ENCODE data around the gene SOX6. TPM values are rescaled to one million over a fixed set of nuclear protein-coding genes. Genes with fewer than 3 reads are reported as not detected.
"Not testable (repeated sequence)": the region's sequence is repeated elsewhere in the genome, so short reads cannot be mapped to it uniquely, and the experiment has no call there.

SOX6 gene
- total RNA-seq, 1 experiment from 2014 or later = 6.4 TPM

DNA sequence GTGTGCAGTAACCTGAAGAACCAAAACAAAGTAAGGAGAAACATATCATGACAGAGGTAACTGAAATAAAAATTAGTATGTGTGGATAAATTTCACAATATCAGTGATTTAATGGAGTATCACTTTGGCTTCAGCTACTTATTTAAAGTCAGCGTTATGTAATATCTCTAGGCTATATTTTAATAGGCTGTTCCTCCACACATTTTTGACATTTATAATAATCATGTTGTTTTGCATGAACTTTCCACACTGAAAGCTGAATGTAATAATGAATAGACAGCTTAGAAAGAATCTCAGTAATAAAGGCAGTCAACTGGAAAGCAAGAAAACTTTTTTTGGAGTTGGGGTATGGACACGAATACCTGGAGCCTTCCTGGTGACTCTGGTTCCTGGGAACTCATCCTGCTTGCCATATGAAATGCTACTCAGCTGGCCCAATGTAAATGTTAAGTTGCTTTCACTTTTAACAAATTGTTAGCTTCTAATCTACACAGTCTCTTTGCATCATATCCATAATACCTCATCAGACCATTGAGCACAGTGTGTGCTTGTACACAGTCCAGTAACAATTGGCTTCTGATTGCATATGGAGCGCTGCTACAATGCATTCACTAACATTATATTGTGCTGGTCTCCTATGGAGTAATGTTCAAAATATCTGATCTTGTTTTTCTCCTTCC lies 257.7 kb downstream of the SOX6 start:
- no peak for DNase-seq (ENCODE audit: low spot score)

DNA sequence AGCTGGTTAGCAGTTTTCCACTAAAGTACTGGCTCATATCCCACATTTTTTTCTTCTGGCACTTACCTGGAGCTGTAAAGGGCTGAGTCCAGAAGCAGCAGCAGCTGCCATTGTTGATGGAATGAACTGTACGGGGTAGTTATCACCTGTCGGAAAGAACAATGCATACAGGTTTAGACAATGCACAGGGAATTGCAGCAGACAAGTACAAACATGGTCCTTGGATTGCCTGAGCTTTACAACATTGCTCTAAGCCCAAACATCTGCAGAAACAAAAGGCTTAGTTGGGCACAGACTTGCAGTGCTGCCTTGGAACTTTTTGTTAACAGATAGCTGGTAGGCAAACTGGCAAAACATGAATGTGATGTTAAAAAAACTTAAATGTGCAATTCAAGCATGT lies 258.8 kb downstream of the SOX6 start:
- no peak for DNase-seq (ENCODE audit: low spot score)

DNA sequence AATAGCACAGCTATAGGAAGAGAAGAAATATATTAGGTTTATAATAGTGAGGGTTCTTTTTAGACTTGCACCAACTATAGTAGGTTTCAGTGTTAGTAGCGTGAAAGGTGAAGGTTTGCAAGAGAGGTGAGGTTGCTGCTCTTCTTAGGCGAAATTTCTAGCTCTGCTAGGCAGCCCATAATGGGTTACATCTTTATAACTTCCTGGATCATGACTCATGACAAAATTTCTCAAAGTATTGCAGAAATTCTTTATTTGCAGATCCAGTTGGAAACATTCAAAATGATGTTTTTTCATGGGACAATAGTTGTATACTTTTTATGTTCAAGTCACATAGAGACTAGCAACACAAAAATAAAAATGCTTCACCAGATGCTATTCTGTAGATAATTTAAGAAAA lies 260.0 kb downstream of the SOX6 start:
- DNase-seq (ENCODE audit: low spot score) = no peak

DNA sequence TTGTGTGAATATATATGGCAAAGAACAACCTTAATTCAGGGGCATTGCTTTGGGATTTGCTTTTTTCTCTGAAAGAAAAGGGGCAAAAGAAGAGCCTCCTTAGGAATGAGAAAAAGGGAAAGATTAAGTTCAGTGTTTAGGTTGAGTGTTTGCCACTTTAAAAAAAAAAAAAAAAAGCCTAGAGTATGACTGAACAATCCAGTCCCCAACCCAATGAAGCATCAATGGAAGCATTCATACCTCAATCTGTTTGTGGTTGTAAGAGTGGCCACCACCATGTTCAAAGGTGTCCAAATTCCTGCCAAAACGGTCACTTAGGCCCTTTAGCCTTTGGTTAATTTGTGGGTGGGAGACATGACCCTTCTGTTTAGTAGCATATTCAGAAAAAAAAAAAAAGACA lies 260.6 kb downstream of the SOX6 start:
- no peak for DNase-seq (ENCODE audit: low spot score)

DNA sequence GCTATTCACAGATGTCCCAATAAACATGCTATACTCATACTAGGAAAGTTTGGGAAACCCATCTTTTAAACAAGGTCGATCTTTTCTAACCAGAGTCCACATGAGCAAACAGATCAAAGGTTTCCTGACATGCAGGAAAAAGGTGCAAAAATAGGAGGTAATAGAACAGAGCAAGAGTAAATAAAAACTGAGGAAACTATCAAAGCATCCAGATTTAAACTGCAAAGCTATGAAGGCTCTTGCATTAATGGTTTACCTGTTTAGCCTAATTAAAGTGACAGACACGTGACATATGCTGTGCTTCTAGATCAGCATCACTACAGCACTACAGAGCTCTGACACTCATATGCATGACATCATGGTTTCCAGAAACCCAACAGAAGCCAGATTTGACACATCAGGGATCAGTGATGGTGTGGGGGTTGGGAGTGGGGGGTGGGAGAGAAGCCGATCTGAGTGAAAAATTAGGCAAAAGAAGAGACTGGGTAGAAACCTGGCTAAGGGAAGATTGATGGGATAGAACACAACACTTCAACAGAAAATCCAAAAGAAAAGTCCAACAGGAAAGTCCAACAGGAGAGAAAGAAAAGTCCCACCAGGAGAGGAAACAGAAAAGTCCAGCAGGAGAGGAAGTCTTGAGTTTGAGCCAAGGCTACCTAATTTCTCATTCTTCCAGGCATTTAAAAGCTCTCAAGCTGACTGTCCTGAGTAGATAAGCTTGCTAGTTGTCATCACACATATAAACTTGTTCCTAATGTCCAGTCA lies 262.3 kb downstream of the SOX6 start:
- no peak for DNase-seq (ENCODE audit: low spot score)

DNA sequence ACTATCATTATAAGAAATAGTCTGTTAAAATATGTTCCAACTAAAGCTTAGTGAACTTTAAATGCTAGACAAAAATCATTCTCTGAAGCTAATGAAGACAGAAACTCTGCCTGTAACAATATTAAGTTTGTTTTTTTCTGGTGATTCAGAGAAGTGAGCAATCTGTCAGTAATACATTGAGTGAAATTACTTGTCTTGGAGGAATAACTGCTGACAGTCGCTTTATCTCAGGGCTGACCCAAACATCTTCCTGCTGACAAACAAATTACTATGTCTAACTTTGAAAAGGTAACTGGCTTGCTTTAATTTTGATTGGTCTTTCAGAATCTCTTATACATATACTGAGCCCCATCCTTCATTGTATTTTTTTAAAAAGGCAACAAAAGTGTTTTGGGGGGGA lies 264.5 kb downstream of the SOX6 start:
- DNase-seq (ENCODE audit: low spot score) = no peak

DNA sequence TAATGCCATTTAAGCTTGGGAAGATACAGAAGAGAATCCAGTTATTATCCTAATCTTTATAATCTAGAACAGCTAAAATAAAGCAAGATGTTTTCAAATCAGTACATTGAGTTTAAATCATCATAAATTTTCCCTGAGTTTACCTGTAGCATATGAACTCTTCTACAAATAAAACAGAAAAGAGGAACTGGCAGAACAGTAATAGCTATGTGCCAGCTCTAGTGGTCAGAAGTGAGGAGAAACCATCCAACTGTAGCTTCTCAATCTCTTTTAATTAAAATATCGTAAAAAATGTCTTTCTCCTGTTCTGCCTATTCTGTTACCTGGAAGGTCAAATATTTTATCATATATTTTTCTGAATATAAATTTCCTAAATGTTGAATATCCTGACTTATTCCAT lies 266.9 kb downstream of the SOX6 start:
- no peak for DNase-seq (ENCODE audit: low spot score)

DNA sequence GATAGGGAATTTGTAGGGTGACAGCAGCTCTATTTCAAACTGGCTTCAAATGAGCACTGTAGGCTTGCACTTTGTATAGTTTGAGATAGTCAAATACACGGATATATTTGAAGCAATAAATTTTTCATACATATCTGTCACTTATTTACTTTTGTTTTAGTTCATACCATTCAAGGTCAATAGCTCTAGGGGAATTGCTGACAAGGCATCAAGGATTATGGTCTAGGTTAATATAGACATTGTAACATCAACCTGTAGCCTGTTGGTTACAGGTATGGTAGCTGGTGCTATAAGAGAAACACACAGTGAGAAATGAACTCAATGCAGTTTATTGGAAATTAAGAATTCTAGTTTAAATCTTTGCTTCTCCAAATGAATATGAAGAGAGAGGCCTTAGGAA lies 267.6 kb downstream of the SOX6 start:
- DNase-seq (ENCODE audit: low spot score) = no peak

DNA sequence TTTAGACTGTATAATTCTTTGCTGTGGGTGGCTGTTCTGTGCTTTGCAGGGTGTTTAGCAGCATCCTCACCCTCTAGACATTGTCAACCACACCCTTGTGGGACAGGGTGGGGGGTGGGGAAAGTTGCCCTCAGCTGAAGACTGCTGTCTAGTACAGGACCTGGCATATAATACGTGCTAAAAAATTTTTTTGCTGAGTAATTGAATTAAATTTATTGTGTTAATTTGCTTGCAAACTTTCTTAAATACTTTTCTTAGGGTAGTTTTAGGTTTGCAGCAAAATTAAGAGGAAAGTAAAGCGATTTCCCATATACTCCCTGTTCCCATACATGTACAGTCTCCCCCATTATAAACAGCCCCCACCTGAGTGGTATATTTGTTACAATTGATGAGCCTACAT lies 268.5 kb downstream of the SOX6 start:
- DNase-seq (ENCODE audit: low spot score) = no peak

DNA sequence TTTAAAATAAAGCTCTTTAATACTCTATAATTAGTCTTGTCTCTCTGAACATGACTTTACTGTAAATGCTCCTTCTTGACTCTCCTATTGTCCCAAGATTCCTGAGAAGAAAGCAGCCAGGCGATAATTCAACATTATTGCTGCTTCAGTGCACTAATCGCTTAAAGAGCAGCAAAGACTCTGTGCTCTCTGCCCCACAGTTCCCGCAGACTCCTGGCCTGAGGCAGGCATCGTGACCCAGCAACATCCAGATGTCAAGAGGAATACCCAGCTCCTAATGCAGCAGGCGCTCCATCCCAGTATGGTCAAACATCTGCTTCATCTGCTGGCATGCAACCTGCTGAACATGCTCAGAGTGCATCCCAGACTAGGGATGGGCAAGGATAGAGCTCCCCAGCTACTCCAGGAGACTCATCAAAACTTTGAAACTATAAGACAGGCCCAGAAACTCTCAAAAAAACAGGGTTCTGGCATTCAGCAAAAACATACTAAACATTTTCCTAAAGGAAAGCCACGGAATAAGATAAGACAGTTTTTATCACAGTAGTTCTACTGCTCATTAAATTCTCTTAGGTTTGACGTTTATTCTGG lies 270.0 kb downstream of the SOX6 start:
- no peak for DNase-seq (ENCODE audit: low spot score)

DNA sequence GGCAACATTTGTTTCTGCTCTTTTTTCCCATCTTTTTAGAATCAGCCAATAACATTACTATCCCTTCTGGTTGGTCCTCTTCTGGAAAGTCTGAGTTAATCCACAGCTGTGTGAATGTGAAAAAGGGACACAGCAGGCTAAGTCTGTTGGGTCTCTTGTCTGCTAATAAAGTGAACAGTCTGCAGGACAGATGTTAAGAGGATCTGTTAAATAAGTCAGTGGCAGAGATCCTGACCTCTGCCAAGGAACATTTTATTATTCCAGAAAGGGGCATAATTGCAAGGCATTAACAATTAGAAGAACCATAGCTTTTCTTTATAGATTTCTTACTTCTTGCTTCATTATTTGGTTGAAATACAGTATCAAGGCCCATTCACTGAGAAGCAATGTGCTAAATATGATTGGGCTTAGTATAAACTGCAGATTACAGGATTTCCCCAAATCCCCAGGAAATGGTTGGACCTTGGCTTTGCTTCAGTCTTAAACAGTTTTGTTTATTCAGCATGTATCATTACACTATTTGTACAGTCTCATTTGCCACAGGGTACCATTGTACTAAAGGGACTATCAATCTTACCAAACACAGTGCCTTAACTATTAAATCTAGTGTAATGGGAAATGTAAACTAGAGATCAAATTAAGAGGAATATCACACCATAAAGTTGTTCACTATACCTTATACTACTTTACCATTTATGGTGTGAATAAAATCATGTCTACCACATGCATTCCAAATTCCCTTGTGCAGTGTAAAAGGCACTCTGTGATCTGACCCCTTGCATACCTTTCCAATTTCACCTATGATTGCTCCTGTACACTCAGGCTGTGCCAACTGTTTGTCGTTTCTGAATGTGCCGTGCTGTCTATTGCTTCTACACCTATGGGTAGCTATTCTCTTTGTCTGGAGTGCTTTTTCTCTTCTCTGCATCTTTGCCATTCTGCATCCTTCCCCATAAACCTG lies 274.0 kb downstream of the SOX6 start:
- DNase-seq (ENCODE audit: low spot score) = no peak

DNA sequence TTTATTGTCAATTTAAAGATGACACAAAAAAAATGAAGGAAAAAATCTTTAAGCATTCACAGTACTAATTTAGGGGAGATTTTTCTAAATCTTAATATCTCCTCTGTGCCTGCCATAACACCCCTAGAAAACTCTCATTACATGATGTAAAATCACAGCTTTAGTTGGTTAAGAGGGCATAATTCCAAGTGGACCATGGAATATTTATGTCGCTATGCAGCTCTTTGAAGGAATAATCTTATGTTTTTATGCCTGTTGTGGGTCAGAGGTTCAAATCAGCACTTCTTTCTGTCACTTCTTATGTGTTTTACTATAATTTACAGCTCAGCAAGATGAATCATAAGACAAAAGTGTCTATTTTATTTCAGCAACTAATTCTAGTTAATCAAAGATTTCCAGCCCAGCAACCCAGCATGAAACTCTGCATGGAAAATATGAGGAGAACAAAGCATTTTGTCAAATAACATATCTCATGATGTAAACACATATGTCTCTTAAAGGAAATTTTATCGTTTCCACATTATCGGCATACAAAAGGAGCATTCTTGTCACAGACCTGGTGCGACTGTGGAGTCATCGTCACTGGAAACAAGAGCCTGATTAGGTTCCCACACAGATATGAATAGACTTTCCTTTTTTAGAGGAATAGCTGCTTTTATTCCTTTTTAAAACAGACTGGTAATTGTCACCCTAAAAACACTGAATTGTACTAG lies 274.8 kb downstream of the SOX6 start:
- DNase-seq (ENCODE audit: low spot score) = no peak

DNA sequence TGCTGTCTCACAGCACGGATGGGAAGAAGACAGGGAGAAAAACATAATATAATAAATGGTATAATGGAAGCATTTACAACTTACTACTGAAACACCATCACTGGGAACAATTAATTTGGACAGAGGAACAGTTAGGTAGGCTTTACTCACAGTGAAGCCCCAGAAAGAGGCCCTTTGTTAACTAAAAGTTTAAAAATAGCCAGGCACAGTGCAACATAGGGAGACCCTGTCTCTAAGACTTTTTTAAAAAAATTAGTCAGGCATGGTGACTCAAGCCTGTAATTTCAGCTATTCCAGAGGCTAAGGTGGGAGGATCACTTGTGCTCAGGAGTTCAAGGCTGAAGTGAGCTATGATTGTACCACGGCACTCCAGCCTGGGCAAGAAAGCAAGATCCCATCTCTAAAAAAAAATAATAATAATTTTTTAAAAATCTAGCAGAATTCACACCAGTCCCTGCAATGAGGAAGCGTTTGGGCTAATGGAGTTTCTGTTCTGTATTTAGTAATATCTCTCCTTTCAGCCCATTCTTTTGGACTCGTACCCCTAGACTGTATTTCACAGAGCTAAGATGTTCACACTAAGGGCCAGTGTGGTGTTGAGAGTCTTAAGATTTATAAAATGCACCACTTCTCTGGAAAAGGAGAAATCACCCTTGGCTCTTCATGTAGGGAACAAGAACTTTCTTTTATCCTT lies 275.5 kb downstream of the SOX6 start:
- no peak for DNase-seq (ENCODE audit: low spot score)

DNA sequence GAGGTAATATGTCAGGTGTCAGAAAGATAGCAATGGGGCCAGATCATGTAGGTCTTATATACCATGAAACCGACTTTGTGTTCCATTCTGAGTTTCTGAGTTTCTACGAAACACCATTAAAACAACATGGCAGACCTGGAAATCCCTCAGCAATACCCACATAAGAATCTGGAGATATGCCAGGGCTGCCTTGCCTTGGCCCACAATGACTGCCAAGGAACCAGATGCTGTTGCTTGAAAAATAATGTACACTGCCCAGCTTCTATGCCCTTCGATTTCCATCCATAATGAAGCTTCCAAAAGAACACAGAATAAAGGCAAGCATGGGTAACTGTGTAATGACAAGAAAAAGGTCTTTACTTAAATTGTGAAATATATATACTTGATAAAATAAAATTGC lies 277.4 kb downstream of the SOX6 start:
- DNase-seq (ENCODE audit: low spot score) = no peak

DNA sequence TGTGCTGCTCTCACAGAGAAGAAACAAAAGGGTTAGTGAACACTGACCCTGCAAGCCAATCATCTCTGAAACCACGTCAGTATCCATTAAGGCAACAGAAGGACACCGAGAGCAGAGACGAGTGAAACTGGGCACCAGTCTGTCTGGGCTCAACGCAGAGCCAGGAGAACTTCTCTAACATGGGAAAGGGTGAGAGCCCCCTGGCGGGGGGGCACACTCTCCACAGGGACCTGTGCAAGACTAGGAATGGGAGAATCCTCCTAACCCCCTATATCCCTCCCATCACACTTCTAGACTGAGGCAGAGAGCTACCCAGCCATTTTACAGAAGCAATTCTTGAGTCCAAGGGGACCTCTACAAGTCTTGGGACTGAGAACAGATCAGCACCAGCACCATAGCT lies 285.8 kb downstream of the SOX6 start:
- no peak for DNase-seq (ENCODE audit: low spot score)

DNA sequence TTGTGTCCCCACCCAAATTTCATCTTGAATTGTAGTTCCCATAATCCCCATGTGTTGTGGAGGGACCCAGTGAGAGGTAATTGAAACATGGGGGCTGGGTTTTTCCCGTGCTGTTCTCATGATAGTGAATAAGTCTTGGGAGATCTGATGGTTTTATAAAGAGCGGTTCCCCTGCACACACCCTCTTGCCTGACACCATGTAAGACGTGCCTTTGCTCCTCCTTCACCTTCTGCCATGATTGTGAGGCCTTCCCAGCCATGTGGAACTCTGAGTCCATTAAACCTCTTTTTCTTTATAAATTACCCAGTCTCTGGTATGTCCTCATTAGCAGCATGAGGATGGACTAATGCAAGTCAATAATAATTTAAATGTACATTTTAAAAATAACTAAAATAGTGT lies 289.1 kb downstream of the SOX6 start:
- DNase-seq (ENCODE audit: low spot score) = not testable (repeated sequence)

DNA sequence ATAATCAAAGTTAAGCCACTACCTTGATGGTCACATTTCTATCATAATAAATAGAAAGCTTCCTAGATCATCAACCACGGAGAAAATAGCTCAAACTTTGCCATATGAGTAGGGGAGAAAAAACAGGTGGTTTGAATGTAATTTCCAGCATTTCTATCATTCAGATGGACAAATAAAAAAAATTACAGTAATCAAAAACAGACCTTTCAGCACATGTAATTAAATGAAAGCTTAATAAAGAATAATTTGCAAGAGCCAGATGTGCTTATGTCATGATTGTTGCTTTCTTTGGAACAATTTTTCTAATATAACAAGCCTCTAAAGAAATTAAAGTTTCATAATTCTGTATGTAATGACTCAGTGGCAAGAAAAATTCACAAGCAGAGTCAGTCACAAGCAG lies 297.0 kb downstream of the SOX6 start:
- DNase-seq (ENCODE audit: low spot score) = no peak

DNA sequence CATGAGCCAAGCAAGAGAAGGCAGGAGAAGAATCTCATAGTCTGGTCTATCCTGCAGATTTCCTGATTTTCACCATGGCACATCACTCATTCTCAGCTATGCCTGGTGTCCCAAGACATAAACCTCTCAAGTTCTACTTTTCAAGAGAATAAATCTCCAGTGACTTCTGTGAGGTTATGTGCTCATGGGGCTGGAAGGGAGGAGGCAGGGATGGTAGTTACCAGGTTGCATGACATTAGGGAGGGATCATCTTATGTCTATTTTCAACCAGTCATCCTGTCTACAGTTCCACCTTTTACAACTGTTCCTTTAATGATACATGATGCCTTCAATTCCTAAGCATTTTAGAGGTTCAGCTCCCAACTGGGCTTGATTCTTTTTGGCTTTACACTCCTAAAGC lies 297.7 kb downstream of the SOX6 start:
- no peak for DNase-seq (ENCODE audit: low spot score)

DNA sequence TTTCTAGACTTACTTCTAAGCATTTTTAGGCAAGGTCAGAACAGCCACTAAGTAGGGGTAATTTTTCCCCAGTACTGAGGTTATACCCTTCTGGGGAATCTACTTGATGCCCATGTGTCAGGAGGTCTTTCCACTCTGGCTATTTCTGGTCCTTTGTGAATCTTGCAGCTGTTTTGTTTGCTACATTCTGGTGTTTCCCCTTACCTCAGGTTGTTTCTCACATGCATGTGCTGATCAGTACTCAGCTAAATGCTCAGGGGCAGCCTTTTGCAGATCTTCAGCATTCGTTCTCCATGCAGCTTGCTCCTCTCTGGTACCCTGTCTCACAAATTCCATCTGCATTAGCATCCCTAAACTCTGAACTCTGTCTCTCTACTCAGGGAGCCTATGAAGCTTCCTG lies 303.6 kb downstream of the SOX6 start:
- DNase-seq (ENCODE audit: low spot score) = no peak

DNA sequence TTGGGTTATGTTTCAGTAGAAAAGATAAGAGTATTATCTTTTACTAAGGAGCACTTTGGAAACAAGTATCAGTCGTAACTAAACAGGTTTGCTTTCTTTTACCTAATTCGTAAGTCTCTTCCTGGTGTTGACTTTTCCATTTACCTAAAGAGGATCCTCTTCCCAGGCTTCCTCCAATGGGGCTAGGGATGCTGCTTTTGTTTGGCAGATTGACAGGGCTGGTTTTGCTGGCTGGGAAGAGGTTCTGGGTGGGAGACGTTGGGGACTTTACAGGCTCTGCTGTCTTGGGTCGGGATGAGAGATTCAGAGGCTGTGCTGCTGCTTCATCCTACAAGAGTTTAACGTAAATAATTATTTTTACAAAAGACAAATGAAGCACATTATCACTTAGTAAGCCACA lies 306.7 kb downstream of the SOX6 start:
- no peak for DNase-seq (ENCODE audit: low spot score)

DNA sequence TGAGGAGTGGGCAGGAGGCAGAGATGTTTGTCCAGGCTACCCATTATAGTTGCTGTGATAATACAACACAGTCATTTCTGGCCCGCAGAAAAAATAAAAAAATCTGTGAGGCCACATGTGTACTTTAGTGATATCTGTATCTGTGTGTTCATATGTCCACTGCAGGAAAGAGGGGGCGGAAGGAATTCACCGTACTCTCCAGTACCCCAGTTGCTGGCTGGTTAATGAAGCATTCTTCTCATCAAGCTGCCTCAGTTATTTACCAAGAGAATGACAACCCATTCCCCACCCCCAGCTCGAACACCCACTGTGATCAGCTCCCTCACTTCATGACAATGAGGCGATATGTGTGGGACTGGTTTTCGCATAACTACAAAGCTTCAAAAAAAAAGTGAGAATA lies 309.3 kb downstream of the SOX6 start:
- DNase-seq (ENCODE audit: low spot score) = no peak

All from H4 (cell line).